ENCODE results near the gene AGPAT3. TPM values are rescaled to one million over a fixed set of nuclear protein-coding genes. Genes with fewer than 3 reads are reported as not detected.

Gene AGPAT3
- polyA plus RNA-seq, 2 of the 4 experiments (the other 2 are of a cell fraction), result 18.2 to 20.3 TPM

DNA sequence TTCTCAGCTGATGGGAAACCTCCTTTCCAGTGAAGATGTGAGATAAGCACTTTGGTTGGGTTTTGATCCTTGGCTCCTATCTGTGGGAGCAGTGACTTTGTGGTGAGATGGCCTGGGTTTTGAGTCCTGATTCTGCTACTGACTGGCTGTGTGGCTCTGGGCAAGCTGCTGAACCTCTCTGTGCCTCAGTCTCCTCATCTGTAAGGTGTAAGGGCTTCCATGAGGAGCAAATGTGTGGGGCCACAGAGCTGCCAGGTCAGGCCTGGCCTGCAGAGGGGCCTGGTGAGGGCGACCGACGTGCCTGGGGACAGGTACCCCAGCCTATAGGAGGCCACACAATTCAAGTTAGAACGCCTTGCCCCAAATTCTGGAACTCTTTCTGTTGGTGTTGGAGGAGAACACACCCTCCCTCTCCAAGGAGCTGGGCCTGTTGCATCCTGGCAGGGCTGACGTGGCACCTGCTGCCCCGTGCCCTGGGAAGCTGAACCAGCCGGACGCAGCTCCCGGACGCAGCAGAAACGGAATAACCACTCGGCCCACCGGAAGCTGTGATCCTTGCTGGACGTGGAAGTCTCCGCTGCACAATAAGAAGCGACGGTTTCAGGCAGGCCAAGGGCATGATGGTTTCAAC, 62.7 kb downstream of the AGPAT3 start (continued):
- TF ChIP-seq, protein P1, sequence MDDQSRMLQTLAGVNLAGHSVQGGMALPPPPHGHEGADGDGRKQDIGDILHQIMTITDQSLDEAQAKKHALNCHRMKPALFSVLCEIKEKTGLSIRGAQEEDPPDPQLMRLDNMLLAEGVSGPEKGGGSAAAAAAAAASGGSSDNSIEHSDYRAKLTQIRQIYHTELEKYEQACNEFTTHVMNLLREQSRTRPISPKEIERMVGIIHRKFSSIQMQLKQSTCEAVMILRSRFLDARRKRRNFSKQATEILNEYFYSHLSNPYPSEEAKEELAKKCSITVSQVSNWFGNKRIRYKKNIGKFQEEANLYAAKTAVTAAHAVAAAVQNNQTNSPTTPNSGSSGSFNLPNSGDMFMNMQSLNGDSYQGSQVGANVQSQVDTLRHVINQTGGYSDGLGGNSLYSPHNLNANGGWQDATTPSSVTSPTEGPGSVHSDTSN (IDR thresholded peaks at IDR 0.05), result no peak
- no peak for TF ChIP-seq RCOR1 (IDR thresholded peaks at IDR 0.05; ENCODE audit: low read depth, low read length)

DNA sequence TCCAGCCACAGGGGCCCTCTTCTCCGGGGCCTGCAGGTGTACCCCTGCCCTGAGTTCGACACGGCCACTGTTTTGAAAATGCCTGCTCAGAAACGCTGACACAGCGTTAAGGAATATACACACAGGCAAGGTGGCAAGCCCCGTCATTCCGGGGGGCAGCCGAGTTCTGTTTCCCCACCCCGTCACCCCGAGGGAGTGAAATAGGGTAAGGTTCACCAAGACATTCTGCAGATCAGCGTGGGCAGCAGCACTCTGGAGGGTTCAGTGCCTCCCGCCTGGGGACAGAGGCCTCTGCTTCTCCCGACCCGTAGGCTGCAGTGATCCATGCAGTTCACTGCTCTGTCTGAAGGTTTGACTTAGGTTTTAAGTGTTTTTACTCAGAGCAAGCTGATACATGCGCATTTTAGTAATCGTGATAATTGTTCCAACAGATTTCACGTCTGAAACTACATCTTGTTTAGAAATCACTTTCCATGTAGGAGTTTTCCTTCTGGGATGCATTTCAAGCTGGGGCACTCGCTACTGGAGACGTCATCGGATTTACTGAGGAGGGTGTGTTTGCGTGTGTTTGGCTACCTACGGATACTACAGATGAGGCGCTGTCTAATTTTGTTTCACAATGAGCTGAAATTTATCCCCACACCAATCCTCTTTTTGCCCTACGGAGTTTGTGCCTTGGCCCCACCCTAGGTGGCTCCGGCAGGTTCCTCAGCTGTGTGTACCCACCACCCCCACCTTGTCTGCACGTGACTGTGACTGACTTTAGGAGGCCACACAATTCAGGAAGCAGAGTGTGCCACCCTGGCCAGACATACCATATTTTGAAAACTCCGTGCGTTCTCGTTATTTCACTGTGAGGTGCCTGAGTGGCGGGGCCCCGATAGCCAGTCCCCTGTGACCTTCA, 63.5 kb downstream of the AGPAT3 start:
- FAIRE-seq (no peak), ATAC-seq (no peak), DNase-seq (ENCODE audit: low read depth in 1 of 2, low spot score in 1 of 2) (no peak)
- TF ChIP-seq MAFK (IDR thresholded peaks at IDR 0.05; ENCODE audit: partially characterized antibody) (peak; percentile 91), JUN (IDR thresholded peaks at IDR 0.05) (no peak)
- no peak overlapping the region for H3K4me3 ChIP-seq
- ChIA-PET POLR2A (no interaction called here), CTCF (interaction anchor here (2.3 to 5.3 kb wide), 2 partner anchors 10 to 27 kb away, joined by 6 to 27 read pairs; no protein-coding TSS in a partner anchor)
- WGBS (ENCODE audit: missing lambda C conversion rate), result 89% methylated on average over 30 of the region's 31 CpGs
- no peak overlapping the region for H3K4me2 ChIP-seq
- no peaks in the 10 kb centered on the region for H3K9me3 ChIP-seq
- H3K27ac ChIP-seq, result no peak overlapping the region
- H3K4me1 ChIP-seq, result no peaks in the 10 kb centered on the region

GRCh38 chr21:43929217-43929971, 64.4 kb downstream of the AGPAT3 start:
- no peak overlapping the region for H3K4me2 ChIP-seq
- FAIRE-seq, result no peak
- ATAC-seq, result no peak
- no peak for DNase-seq (ENCODE audit: low read depth in 1 of 2, low spot score in 1 of 2)
- ChIA-PET CTCF (interaction anchor here (2.3 to 5.3 kb wide), 2 partner anchors 9 to 28 kb away, joined by 6 to 27 read pairs; no protein-coding TSS in a partner anchor), POLR2A (no interaction called here)
- no peaks in the 10 kb centered on the region for H3K4me1 ChIP-seq
- 91% methylated on average over 17 of the region's 30 CpGs for WGBS (ENCODE audit: missing lambda C conversion rate)
- no peak for TF ChIP-seq ZFP36 (IDR thresholded peaks at IDR 0.05; ENCODE audit: borderline replicate concordance, partially characterized antibody)
- no peak for TF ChIP-seq GATA3 (IDR thresholded peaks at IDR 0.05; ENCODE audit: borderline replicate concordance)
- TF ChIP-seq FOXS1 (CRISPR knock-in tag; IDR thresholded peaks at IDR 0.05), result no peak
- TF ChIP-seq, protein P2, sequence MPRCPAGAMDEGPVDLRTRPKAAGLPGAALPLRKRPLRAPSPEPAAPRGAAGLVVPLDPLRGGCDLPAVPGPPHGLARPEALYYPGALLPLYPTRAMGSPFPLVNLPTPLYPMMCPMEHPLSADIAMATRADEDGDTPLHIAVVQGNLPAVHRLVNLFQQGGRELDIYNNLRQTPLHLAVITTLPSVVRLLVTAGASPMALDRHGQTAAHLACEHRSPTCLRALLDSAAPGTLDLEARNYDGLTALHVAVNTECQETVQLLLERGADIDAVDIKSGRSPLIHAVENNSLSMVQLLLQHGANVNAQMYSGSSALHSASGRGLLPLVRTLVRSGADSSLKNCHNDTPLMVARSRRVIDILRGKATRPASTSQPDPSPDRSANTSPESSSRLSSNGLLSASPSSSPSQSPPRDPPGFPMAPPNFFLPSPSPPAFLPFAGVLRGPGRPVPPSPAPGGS (IDR thresholded peaks at IDR 0.05), result no peak
- no peak for TF ChIP-seq ZC3H11A (IDR thresholded peaks at IDR 0.05)
- TF ChIP-seq NR3C1 (IDR thresholded peaks at IDR 0.05), result no peak
- no peak for TF ChIP-seq TFCP2L1 (CRISPR knock-in tag; IDR thresholded peaks at IDR 0.05)
- no peak overlapping the region for H3K4me3 ChIP-seq
- no peaks in the 10 kb centered on the region for H3K9me3 ChIP-seq
- no peak overlapping the region for H3K27ac ChIP-seq

DNA sequence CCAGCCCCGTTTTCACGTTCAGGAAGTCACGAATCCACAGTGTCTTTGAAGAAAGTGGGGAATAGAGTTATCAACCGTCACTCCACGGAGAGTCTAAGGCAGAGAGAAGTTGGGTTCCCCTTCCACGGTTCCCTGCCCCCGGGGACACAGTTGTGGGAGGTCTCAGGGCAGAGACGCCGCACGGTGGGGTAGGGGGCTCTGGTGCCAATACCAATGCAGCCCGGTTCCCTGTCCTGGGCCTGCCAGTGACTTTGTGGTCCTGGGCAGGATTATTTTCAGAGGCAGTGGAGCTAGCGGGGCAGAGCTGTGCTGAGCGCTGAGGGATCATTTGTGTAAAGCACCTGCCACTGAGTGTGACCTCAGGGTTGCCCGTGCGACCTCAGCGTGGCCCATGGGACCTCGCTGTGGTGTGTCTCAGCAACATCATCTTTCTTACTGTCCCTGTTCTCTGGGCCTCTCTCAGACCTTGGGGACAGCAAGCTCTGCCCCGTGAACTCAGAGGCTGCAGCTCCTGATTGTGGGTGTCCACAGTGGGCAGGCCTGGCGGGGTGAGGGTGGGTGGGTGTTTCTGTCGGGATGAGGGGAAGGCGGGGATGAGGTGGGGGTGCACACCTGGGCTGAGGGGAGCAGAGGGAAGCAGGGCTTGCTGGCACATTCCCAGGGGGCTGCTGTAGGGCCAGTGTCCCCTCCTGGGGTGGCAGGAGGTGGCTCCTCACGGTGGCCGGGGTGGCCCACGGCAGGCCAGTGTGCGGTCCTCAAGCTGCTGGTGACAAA, 65.2 kb downstream of the AGPAT3 start:
- ATAC-seq (no peak), DNase-seq (ENCODE audit: low read depth in 1 of 2, low spot score in 1 of 2) (no peak), FAIRE-seq (no peak)
- CTCF ChIA-PET, result interaction anchor here (0.5 to 5.3 kb wide), 3 partner anchors 8 to 60 kb away, joined by 3 to 27 read pairs (median 6); no protein-coding TSS in a partner anchor
- Histone ChIP-seq H3K9me3 (no peaks in the 10 kb centered on the region), H3K4me2 (no peak overlapping the region), H3K4me1 (no peaks in the 10 kb centered on the region), H3K4me3 (no peak overlapping the region), H3K27ac (no peak overlapping the region)
- 83% methylated on average over 16 of the region's 25 CpGs for WGBS (ENCODE audit: missing lambda C conversion rate)
- POLR2A ChIA-PET, result no interaction called here
- TF ChIP-seq KDM5A (IDR thresholded peaks at IDR 0.05) (no peak), BHLHE40 (IDR thresholded peaks at IDR 0.05; ENCODE audit: low read depth, low read length) (no peak), MAZ (IDR thresholded peaks at IDR 0.05; ENCODE audit: borderline replicate concordance, low read depth, low read length) (no peak), FOXS1 (CRISPR knock-in tag; IDR thresholded peaks at IDR 0.05) (no peak), NR3C1 (IDR thresholded peaks at IDR 0.05) (no peak), FOSB (CRISPR knock-in tag; IDR thresholded peaks at IDR 0.05) (no peak), ZSCAN20 (CRISPR knock-in tag; IDR thresholded peaks at IDR 0.05) (no peak), HDAC2 (IDR thresholded peaks at IDR 0.05) (no peak), POLR2AphosphoS2 (conservative IDR thresholded peaks at IDR 0.05; ENCODE audit: low read length) (no peak), CHD2 (IDR thresholded peaks at IDR 0.05; ENCODE audit: low read length, partially characterized antibody) (no peak), JUN (IDR thresholded peaks at IDR 0.05) (no peak), KDM1A (IDR thresholded peaks at IDR 0.05; ENCODE audit: low read depth) (no peak), MYC (IDR thresholded peaks at IDR 0.05; ENCODE audit: borderline replicate concordance, low read length) (no peak), TP53 (CRISPR knock-in tag; IDR thresholded peaks at IDR 0.05) (no peak), CHD4 (IDR thresholded peaks at IDR 0.05; ENCODE audit: borderline replicate concordance) (no peak), POLR2A (IDR thresholded peaks at IDR 0.05; ENCODE audit: low read length) (no peak), RFX5 (IDR thresholded peaks at IDR 0.05) (no peak)
- TF ChIP-seq, protein P2 (IDR thresholded peaks at IDR 0.05), result no peak
